ENCODE results near the gene PRDM8. TPM values are rescaled to one million over a fixed set of nuclear protein-coding genes. Genes with fewer than 3 reads are reported as not detected.
A peak's percentile ranks its signal among the peaks of the same experiment; 100 is the strongest.
"Not testable (repeated sequence)": the region's sequence is repeated elsewhere in the genome, so short reads cannot be mapped to it uniquely, and the experiment has no call there.

The PRDM8 gene
- total RNA-seq, 1 donor from 2014 or later, result not detected

- Histone ChIP-seq H3K4me1 (peaks cover 6% of the 10 kb centered on the region), H2AFZ (replicated peaks) (no peak overlapping the region), H3K9me3 (ENCODE audit: low read depth) (no peaks in the 10 kb centered on the region), H3K27me3 (peaks cover 13% of the 10 kb centered on the region), H3K27ac (no peak overlapping the region), H3K9ac (no peak overlapping the region), H3K4me3 (no peak overlapping the region), H3K79me2 (ENCODE audit: low read depth) (no peaks in the 10 kb centered on the region), H3F3A (ENCODE audit: low read depth) (no peaks in the 10 kb centered on the region), H3K36me3 (no peaks in the 10 kb centered on the region), H4K20me1 (ENCODE audit: low read depth) (no peaks in the 10 kb centered on the region), H3K4me2 (no peak overlapping the region)
- Mint-ChIP-seq H3K9me3 (no peaks in the 10 kb centered on the region), H3K4me1 (no peaks in the 10 kb centered on the region), H3K4me3 (no peak overlapping the region), H3K27me3 (ENCODE audit: insufficient read depth, low read depth) (peaks cover 2% of the 10 kb centered on the region), H3K36me3 (no peaks in the 10 kb centered on the region), H3K27ac (no peak overlapping the region)
- no peak for TF ChIP-seq EZH2phosphoT487 (IDR thresholded peaks at IDR 0.05)
- no peak for TF ChIP-seq EZH2 (IDR thresholded peaks at IDR 0.05)
- TF ChIP-seq CTCF (IDR thresholded peaks at IDR 0.05), result no peak
- DNase-seq (ENCODE audit: low spot score), result no peak
Observed at GRCh38 chr4:80172203-80172602, 25.1 kb upstream of the PRDM8 start.

GRCh38 chr4:80173401-80173800, 23.9 kb upstream of the PRDM8 start:
- H3K27ac ChIP-seq, result no peak overlapping the region
- Mint-ChIP-seq H3K9me3 (peaks cover 3% of the 10 kb centered on the region), H3K4me3 (no peak overlapping the region), H3K27me3 (ENCODE audit: insufficient read depth, low read depth) (peaks cover 2% of the 10 kb centered on the region), H3K4me1 (no peaks in the 10 kb centered on the region), H3K27ac (no peak overlapping the region), H3K36me3 (no peaks in the 10 kb centered on the region)
- H3K79me2 ChIP-seq (ENCODE audit: low read depth), result no peaks in the 10 kb centered on the region
- no peaks in the 10 kb centered on the region for H3F3A ChIP-seq (ENCODE audit: low read depth)
- H3K4me3 ChIP-seq, result no peak overlapping the region
- peak overlapping the region; percentile 38 for H3K4me2 ChIP-seq
- H3K9me3 ChIP-seq (ENCODE audit: low read depth), result no peaks in the 10 kb centered on the region
- TF ChIP-seq CTCF (IDR thresholded peaks at IDR 0.05), result no peak
- no peak for TF ChIP-seq EZH2phosphoT487 (IDR thresholded peaks at IDR 0.05)
- no peak for TF ChIP-seq EZH2 (IDR thresholded peaks at IDR 0.05)
- H3K27me3 ChIP-seq, result peaks cover 5% of the 10 kb centered on the region
- H2AFZ ChIP-seq (replicated peaks), result peak overlapping the region; percentile 19
- H3K9ac ChIP-seq, result no peak overlapping the region
- H3K36me3 ChIP-seq, result no peaks in the 10 kb centered on the region
- DNase-seq (ENCODE audit: low spot score), result peak; percentile 32
- H3K4me1 ChIP-seq, result peaks cover 6% of the 10 kb centered on the region
- H4K20me1 ChIP-seq (ENCODE audit: low read depth), result no peaks in the 10 kb centered on the region

GRCh38 chr4:80173841-80174240, 23.5 kb upstream of the PRDM8 start:
- no peaks in the 10 kb centered on the region for H4K20me1 ChIP-seq (ENCODE audit: low read depth)
- DNase-seq (ENCODE audit: low spot score), result no peak
- TF ChIP-seq CTCF (IDR thresholded peaks at IDR 0.05) (no peak), EZH2 (IDR thresholded peaks at IDR 0.05) (no peak), EZH2phosphoT487 (IDR thresholded peaks at IDR 0.05) (no peak)

GRCh38 chr4:80177793-80178192, 19.5 kb upstream of the PRDM8 start:
- not testable (repeated sequence) for H3K27ac ChIP-seq; H3K4me1 Mint-ChIP-seq; H4K20me1 ChIP-seq (ENCODE audit: low read depth); H3K9ac ChIP-seq; H3K4me2 ChIP-seq; H3K4me3 Mint-ChIP-seq; H3K36me3 Mint-ChIP-seq; H3K27ac Mint-ChIP-seq; H3K9me3 ChIP-seq (ENCODE audit: low read depth); H3F3A ChIP-seq (ENCODE audit: low read depth); H2AFZ ChIP-seq (replicated peaks); DNase-seq (ENCODE audit: low spot score); H3K36me3 ChIP-seq; H3K79me2 ChIP-seq (ENCODE audit: low read depth); H3K4me3 ChIP-seq; H3K4me1 ChIP-seq
- Mint-ChIP-seq H3K9me3 (peaks cover 17% of the 10 kb centered on the region), H3K27me3 (ENCODE audit: insufficient read depth, low read depth) (peaks cover 15% of the 10 kb centered on the region)
- peaks cover 34% of the 10 kb centered on the region for H3K27me3 ChIP-seq

More at GRCh38 chr4:80173841-80174240, 23.5 kb upstream of the PRDM8 start:
- Histone ChIP-seq H3K4me1 (peaks cover 6% of the 10 kb centered on the region), H3F3A (ENCODE audit: low read depth) (no peaks in the 10 kb centered on the region), H3K79me2 (ENCODE audit: low read depth) (no peaks in the 10 kb centered on the region), H3K9ac (no peak overlapping the region), H3K4me3 (no peak overlapping the region), H3K4me2 (no peak overlapping the region), H3K9me3 (ENCODE audit: low read depth) (no peaks in the 10 kb centered on the region), H3K36me3 (no peaks in the 10 kb centered on the region), H2AFZ (replicated peaks) (peak overlapping the region; percentile 15), H3K27ac (no peak overlapping the region), H3K27me3 (peaks cover under 1% of the 10 kb centered on the region)
- Mint-ChIP-seq H3K27ac (no peak overlapping the region), H3K4me1 (no peaks in the 10 kb centered on the region), H3K27me3 (ENCODE audit: insufficient read depth, low read depth) (peaks cover 2% of the 10 kb centered on the region), H3K36me3 (no peaks in the 10 kb centered on the region), H3K9me3 (peaks cover 3% of the 10 kb centered on the region), H3K4me3 (no peak overlapping the region)

Measured in neural progenitor cell (in vitro differentiated cells).